ENCODE measurements around the gene ASB6.

ASB6 gene

GRCh38 chr9:129624168-129624759, 17.7 kb downstream of the ASB6 start:
- DNase-seq, result peak; percentile 61

DNA sequence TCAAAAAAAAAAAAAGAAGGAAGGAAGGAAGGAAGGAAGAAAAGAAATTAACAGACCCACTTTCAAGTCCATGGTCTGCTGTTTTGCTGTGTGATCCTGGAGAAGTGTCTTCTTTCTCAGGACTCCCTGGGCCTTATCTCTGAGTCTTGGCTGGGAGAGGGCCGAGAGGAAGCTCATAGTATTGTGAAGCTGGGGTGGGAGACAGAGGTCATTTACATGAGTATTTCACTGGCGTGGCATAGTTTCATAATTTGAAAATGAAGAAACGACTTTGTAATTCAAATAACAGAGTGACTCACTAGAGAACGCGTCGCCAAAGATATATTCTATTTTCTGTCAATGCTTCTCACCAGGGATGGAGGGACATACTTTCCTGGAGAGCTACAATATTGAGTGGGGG, 18.6 kb downstream of the ASB6 start:
- DNase-seq, result no peak

GRCh38 chr9:129620669-129621295, 21.2 kb downstream of the ASB6 start, which contains the start of gene C9orf50:
Gene C9orf50, minus strand, starts transcription at chr9:129621101. Its CDS starts 527 bp downstream, at chr9:129620574.
- DNase-seq, result no peak

GRCh38 chr9:129619787-129620668, 21.9 kb downstream of the ASB6 start:
- no peak for DNase-seq

DNA sequence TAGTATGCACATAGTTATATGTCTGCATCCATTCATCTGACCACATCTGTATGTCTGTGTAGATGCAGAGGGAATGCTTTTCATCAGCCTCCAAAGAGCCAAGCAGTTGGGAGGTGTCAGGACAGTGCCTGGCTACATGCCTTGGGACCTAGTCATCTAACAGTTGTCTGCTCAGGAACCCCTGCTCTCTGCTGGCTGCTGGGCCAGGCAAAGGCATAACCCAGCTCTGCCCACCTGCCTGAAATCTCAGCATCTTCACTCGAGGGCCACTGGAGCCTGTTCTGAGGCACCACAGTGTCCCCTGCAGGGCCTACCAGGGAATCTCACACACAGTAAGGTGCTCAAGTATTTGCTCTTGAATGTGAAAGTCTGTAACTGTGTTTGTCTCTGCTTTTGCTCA, 24.8 kb downstream of the ASB6 start:
- DNase-seq, result no peak

GRCh38 chr9:129615407-129616285, 26.3 kb downstream of the ASB6 start:
- no peak for DNase-seq

GRCh38 chr9:129614932-129615331, 27.0 kb downstream of the ASB6 start:
- no peak for DNase-seq

- no peak for DNase-seq
Measured at GRCh38 chr9:129613520-129614175, 28.3 kb downstream of the ASB6 start.

- no peak for DNase-seq
Measured at GRCh38 chr9:129612815-129613519, 29.0 kb downstream of the ASB6 start.

GRCh38 chr9:129612123-129612522, 29.8 kb downstream of the ASB6 start:
- DNase-seq, result no peak

- no peak for DNase-seq
Measured at GRCh38 chr9:129611307-129611800, 30.6 kb downstream of the ASB6 start.

- DNase-seq, result peak; percentile 61
Measured at GRCh38 chr9:129610473-129611306, 31.3 kb downstream of the ASB6 start.

DNA sequence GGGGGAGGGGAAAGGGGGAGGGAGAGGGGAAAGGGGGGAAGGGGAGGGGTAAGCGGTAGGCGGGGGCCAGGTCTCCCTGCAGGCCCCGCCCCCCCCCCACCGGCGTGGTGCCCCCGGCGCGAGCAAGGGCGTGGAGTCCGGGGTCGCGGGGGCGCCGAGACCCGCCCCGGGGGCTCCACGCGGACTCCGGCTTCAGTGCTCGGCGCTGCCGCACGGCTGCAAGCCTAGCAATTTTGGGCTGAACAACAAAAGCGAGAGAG, 31.8 kb downstream of the ASB6 start:
- no peak for DNase-seq

- peak; percentile 45 for DNase-seq
Measured at GRCh38 chr9:129609486-129610212, 32.3 kb downstream of the ASB6 start.

DNA sequence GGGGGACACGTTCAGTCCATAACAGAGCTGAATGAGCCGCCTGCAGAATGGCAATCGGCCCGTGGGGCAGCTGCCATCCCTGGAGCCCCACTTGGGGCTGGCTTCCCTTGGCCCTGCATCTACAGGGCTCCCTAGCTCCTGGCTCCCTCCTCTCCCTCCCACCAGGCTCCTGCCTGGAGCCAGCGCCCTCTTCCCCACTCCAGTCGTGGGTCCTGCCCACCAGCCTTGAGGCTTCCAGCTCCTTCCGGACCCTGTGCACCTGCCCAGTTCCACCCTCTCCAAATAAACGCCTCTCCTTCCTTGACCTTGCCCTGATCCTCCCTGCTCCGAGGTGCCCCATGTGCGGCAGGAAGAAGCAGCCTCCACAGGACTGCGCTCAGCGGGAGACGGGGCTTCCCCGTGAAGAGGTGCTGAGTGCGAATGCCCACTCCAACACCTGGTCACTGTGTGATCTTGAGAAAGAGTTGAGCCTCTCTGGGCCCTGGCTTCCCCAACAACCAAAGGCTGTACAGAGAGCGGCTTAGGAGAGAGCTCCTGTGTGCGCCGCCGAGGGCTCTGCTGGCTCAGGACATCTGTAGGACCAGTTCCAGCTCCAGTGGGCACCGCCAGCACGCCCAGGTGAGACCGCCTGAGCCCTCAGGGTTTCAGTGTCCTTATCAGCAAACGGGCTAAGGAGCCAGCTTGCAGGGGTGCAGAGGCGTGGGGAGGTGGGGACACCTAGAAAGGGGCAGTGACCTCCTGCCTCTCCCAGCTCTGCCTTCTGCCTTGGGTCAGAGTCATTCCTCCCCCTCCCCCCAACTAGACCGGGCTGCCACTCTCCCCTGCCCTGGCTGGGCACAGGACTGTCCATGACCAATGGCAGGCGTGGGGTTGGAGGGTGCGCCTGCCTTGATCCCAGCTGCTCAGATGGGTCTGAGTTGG, 33.1 kb downstream of the ASB6 start:
- no peak for DNase-seq

- no peak for DNase-seq
Measured at GRCh38 chr9:129607027-129607387, 34.9 kb downstream of the ASB6 start.

DNA sequence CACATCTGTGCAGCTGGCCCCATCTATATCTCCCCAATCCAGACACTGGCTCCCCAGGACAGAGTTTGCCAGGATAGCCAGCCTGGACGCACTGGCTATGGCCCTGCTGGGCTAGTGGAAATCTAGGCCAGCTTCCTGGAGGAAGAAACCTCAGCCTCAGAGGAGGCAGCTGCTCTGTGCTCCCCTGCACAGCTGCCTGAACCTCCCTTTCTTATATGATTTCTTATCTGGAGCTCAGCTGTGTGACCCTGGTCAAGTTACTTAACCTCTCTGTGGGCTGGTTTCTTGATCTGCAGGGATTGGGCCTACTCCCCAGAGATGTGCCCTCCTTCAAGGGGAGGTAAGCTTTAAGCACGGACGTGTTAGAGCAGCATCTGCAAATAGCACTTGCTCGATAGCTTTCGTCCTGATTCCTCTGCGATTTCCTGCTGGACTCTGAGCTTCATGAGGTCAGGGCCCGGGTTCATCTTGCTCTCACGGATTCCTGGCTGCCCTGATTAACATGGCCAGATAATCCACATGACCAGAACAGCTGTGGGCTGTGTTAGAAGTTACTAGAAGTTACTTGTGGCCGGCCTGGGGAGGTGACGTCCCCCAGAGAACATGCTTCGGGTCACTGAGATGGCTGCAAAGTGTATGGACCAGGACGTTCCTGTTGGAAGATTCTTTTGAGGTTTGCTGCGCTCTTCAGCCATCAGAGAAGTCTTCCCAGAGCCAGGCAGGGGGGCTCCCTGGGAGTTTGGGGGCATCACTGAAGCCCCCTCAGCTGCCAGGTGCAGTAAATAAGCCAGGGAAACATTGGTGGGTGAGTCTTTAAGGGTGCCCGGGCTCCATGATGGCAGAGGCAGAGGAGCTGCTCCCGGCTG, 35.6 kb downstream of the ASB6 start:
- DNase-seq, result no peak

DNA sequence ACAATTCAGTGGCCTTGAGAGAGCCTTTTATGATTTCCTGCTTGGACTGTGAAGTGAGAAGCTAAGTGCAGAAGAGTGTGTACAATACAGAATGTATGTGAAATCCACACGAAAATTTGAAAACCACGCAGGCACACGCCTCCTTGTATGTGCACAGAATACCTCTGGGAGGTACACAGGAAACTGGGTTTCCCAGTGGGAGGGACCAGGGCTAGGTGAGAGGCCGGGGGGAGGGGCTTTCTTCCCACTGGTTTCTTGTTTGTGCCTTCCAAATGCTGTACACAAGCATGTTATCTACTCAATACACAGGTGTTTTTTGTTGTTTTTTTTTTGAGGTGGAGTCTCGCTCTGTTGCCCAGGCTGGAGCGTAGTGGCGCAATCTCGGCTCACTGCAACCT, 37.2 kb downstream of the ASB6 start:
- DNase-seq, result no peak
